Activated T-helper 1 cell treated with anti-CD3 and anti-CD28 coated beads, Interleukin-12 subunit alpha, Interleukin-12 subunit beta, Interleukin-2, Interleukin-4 antibody, amounts not matched to agents 30 ng/mL and 10 ng/mL and 1 ng/mL, durations not matched to agents 14 hours and 24 hours and 36 hours (primary cell): ENCODE results near the gene RRP8. TPM values are rescaled to one million over a fixed set of nuclear protein-coding genes. Genes with fewer than 3 reads are reported as not detected.

Experiments used
- DNase-seq: peaks from one replicate; pipeline ENCODE4 v3.0.0; 2021; ENCODE audit warnings: low spot score
- H3K27ac Mint-ChIP-seq: one replicate; pipeline ENCODE4 v1.8.0; 2021; ENCODE audit warnings: mild to moderate bottlenecking, mixed read lengths
- H3K27me3 Mint-ChIP-seq: one replicate; pipeline ENCODE4 v1.8.0; 2022; ENCODE audit warnings: mild to moderate bottlenecking, moderate library complexity, mixed read lengths; ENCODE audit not compliant: insufficient read depth
- H3K36me3 Mint-ChIP-seq: one replicate; pipeline ENCODE4 v1.8.0; 2021; ENCODE audit warnings: low read depth, mixed read lengths
- H3K4me1 Mint-ChIP-seq: one replicate; pipeline ENCODE4 v1.8.0; 2021; ENCODE audit warnings: low read depth, mixed read lengths
- H3K4me3 Mint-ChIP-seq: one replicate; pipeline ENCODE4 v1.8.0; 2021; ENCODE audit warnings: mild to moderate bottlenecking, moderate library complexity, mixed read lengths
- H3K9me3 Mint-ChIP-seq: one replicate; pipeline ENCODE4 v1.8.0; 2021; ENCODE audit warnings: mixed read lengths
- intact Hi-C: fragments of 100-400 bp; cut with micrococcal nuclease; formaldehyde crosslinking; loops from one replicate; pipeline ENCODE4 v1.15.1; 2024
- total RNA-seq: library from RNA; stranded (reverse); gene quantifications from 2 replicates; pipeline ENCODE4 v1.2.3, GENCODE V29; 2022

RRP8 gene
- 38.8 and 40.5 TPM in 2 replicates for total RNA-seq

- Mint-ChIP-seq H3K4me1 (peaks cover 26% of the 10 kb centered on the region), H3K27me3 (no peaks in the 10 kb centered on the region), H3K9me3 (no peaks in the 10 kb centered on the region), H3K4me3 (no peak within 1 kb of the TSS), H3K36me3 (peaks cover 34% of the 10 kb centered on the region), H3K27ac (no peak within 1 kb of the TSS)
- DNase-seq, result peak; percentile 84
- intact Hi-C loops, result loop anchor here (1.0 to 10.0 kb wide), 10 partner anchors 9 to 1381 kb away; partner anchors contain the start of genes ARFIP2, EIF3F, MRPL17 and PPFIBP2
Observed at GRCh38 chr11:6603287-6604080, at the start of gene RRP8, which contains the start of gene ILK. RRP8 (minus strand) TSS chr11:6603616; CDS start chr11:6603502, 114 bp downstream. ILK (plus strand) TSS chr11:6603774; CDS start chr11:6604272, 498 bp downstream.

- H3K4me1 Mint-ChIP-seq, result no peaks in the 10 kb centered on the region
- peaks cover 16% of the 10 kb centered on the region for H3K27me3 Mint-ChIP-seq
- DNase-seq, result no peak
- H3K27ac Mint-ChIP-seq, result no peak overlapping the region
- intact Hi-C loops, result loop anchor here (2.0 kb wide), 1 partner anchor 14 kb away; no protein-coding TSS in a partner anchor
- H3K9me3 Mint-ChIP-seq, result no peaks in the 10 kb centered on the region
- no peak overlapping the region for H3K4me3 Mint-ChIP-seq
- H3K36me3 Mint-ChIP-seq, result no peaks in the 10 kb centered on the region
Observed at GRCh38 chr11:6653097-6653496, 49.7 kb upstream of the RRP8 start.

DNA sequence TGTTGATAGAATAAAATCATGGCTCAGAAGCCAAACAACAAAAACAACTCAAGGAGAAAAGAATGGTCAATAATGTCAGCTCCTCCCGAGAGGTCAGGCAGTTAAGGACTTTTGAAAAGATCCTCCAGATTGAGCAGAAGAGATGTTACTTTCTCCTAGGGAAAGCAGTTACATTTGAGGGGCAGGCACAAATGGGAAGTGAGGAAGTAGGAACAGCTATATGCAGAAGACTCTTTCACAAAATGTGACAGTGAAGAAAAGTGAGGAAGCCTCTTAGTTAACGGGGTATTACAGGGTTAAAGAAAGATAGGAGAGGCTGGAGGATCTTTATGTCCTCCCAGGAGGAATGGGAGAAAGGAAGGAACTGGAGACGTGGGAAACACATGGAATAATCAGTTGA, 48.8 kb upstream of the RRP8 start:
- DNase-seq, result no peak
- intact Hi-C loops, result loop anchor here (2.0 kb wide), 1 partner anchor 15 kb away; no protein-coding TSS in a partner anchor
- H3K36me3 Mint-ChIP-seq, result no peaks in the 10 kb centered on the region
- no peaks in the 10 kb centered on the region for H3K9me3 Mint-ChIP-seq
- peaks cover 14% of the 10 kb centered on the region for H3K27me3 Mint-ChIP-seq
- no peak overlapping the region for H3K27ac Mint-ChIP-seq
- H3K4me3 Mint-ChIP-seq, result no peak overlapping the region
- H3K4me1 Mint-ChIP-seq, result no peaks in the 10 kb centered on the region

GRCh38 chr11:6650980-6651379, 47.6 kb upstream of the RRP8 start:
- intact Hi-C loops, result no loop called here
- no peaks in the 10 kb centered on the region for H3K4me1 Mint-ChIP-seq
- no peak overlapping the region for H3K27ac Mint-ChIP-seq
- no peaks in the 10 kb centered on the region for H3K36me3 Mint-ChIP-seq
- H3K4me3 Mint-ChIP-seq, result no peak overlapping the region
- H3K9me3 Mint-ChIP-seq, result no peaks in the 10 kb centered on the region
- H3K27me3 Mint-ChIP-seq, result peaks cover 2% of the 10 kb centered on the region
- DNase-seq, result no peak

- Mint-ChIP-seq H3K36me3 (no peaks in the 10 kb centered on the region), H3K4me3 (no peak overlapping the region), H3K9me3 (no peaks in the 10 kb centered on the region), H3K27ac (no peak overlapping the region), H3K27me3 (no peaks in the 10 kb centered on the region), H3K4me1 (no peaks in the 10 kb centered on the region)
- intact Hi-C loops, result no loop called here
- no peak for DNase-seq
Observed at GRCh38 chr11:6650104-6650503, 46.7 kb upstream of the RRP8 start.

DNA sequence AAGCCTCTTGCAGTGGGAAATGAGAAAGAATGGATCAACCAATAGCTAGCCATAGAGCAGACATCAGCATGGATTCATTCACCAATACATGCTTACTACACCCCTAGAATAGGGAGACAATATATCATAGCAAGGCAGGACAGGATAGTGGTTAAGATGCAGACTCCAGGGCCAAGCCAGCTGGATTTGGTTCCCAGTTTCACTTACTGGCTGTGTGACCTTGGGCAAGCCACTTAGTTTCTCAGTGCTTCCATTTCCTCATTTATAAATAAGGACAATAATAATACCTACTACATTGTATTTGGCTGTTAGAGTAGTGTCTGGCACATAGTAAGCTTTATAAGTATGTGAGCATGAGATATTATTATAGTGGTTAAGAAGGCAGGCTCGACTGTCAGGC, 45.1 kb upstream of the RRP8 start:
- Mint-ChIP-seq H3K4me1 (no peaks in the 10 kb centered on the region), H3K4me3 (no peak overlapping the region), H3K36me3 (no peaks in the 10 kb centered on the region), H3K9me3 (no peaks in the 10 kb centered on the region), H3K27me3 (no peaks in the 10 kb centered on the region), H3K27ac (no peak overlapping the region)
- intact Hi-C loops, result no loop called here
- no peak for DNase-seq

- H3K27ac Mint-ChIP-seq, result no peak overlapping the region
- no peaks in the 10 kb centered on the region for H3K9me3 Mint-ChIP-seq
- no peaks in the 10 kb centered on the region for H3K27me3 Mint-ChIP-seq
- H3K4me1 Mint-ChIP-seq, result no peaks in the 10 kb centered on the region
- intact Hi-C loops, result no loop called here
- no peaks in the 10 kb centered on the region for H3K36me3 Mint-ChIP-seq
- DNase-seq, result no peak
- H3K4me3 Mint-ChIP-seq, result no peak overlapping the region
Observed at GRCh38 chr11:6647836-6648235, 44.4 kb upstream of the RRP8 start.

GRCh38 chr11:6646918-6647679, 43.7 kb upstream of the RRP8 start:
- Mint-ChIP-seq H3K4me1 (no peaks in the 10 kb centered on the region), H3K36me3 (no peaks in the 10 kb centered on the region), H3K4me3 (no peak overlapping the region), H3K27me3 (no peaks in the 10 kb centered on the region), H3K27ac (no peak overlapping the region), H3K9me3 (no peaks in the 10 kb centered on the region)
- intact Hi-C loops, result no loop called here
- no peak for DNase-seq

- Mint-ChIP-seq H3K27me3 (no peaks in the 10 kb centered on the region), H3K4me1 (no peaks in the 10 kb centered on the region), H3K9me3 (no peaks in the 10 kb centered on the region), H3K36me3 (no peaks in the 10 kb centered on the region), H3K4me3 (no peak overlapping the region), H3K27ac (no peak overlapping the region)
- intact Hi-C loops, result no loop called here
- no peak for DNase-seq
Observed at GRCh38 chr11:6646576-6646917, 43.1 kb upstream of the RRP8 start.

- no peak for DNase-seq
- intact Hi-C loops, result no loop called here
- Mint-ChIP-seq H3K9me3 (no peaks in the 10 kb centered on the region), H3K27me3 (no peaks in the 10 kb centered on the region), H3K27ac (no peak overlapping the region), H3K4me1 (no peaks in the 10 kb centered on the region), H3K36me3 (no peaks in the 10 kb centered on the region), H3K4me3 (no peak overlapping the region)
Observed at GRCh38 chr11:6646071-6646470, 42.7 kb upstream of the RRP8 start.

DNA sequence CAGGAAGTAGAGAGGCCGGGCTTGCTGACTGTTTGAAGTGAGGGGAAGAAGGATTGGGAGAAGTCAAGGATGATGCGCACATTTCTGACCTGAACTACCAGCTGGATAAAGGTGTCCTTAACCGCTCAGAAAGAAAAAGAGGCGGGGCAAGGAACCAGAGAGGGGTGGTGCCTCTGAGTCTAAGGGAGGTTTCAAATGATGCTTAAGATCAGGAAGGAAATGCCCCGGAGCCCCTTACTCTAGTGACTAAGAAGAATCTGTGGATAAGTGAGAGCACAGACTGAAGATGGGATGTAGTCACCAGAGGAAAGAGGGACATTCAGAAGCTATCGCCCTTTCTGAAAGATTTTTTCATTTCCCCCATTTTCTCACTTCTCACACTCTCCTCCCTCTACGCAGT, 39.5 kb upstream of the RRP8 start:
- Mint-ChIP-seq H3K36me3 (no peaks in the 10 kb centered on the region), H3K9me3 (no peaks in the 10 kb centered on the region), H3K4me3 (no peak overlapping the region), H3K27ac (no peak overlapping the region), H3K27me3 (no peaks in the 10 kb centered on the region), H3K4me1 (peaks cover 6% of the 10 kb centered on the region)
- intact Hi-C loops, result no loop called here
- no peak for DNase-seq

DNA sequence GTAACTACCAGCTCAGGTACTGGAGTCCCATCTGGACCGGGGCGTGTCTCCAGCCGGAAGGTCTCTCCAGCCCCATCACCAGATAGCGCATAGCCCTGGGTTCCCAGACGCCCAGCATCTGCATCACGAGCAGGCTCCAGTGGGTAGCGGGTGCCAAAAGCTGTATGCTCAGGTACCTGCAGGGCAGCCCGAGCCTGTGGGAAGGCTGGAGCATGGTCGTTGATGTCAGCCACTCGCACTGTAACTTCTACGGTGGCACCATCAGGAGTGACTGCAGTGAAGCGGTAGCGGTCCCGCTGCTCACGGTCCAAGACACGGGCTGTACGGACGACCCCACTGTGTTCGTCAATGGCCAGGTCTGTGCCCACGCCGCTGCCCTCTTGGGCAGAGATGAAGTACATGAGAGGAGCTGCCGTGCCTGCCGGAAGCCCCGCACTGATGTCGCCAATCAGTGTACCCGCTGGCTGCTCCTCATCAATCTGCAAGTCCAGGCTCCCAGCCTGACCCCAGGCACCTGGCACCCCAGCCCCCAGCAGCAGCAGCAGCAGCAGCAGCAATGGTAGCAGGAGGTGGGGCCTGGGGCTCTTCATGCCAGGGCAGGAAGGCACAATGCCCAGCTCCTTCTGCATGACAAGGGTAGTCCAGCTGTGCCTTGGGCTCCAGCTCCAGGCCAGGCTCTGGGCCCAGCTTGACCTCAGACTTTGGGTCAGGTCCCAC, 37.7 kb upstream of the RRP8 start:
- Mint-ChIP-seq H3K9me3 (no peaks in the 10 kb centered on the region), H3K27ac (no peak overlapping the region), H3K4me1 (peaks cover 6% of the 10 kb centered on the region), H3K4me3 (no peak overlapping the region), H3K36me3 (no peaks in the 10 kb centered on the region), H3K27me3 (no peaks in the 10 kb centered on the region)
- intact Hi-C loops, result no loop called here
- DNase-seq, result no peak
